Kidney capillary endothelial cell (primary cell): Measurements from ENCODE around the gene CIROP.

ENCODE experiments used
- DNase-seq: peaks from one replicate; pipeline ENCODE4 v3.0.0-alpha.2; 2018; ENCODE audit warnings: low spot score

The CIROP gene

DNA sequence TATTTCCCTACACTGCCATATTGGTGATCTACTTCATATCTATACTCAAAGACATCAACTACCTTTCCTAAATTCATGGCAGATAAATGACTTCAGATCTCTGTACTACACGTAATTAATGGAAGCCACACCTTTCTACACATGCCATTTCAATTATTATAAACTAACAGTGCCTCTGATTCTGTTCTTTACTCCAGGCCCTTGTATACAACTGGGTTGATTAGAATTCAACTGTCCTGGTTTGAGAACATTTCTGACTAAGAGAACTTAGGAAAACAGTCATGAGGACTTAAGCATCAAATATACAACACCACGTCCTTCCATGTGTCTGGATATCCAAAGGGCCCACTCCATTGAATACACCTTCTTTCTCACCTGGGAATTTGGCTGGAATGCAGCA is 11.7 kb downstream of the CIROP start:
- no peak for DNase-seq

DNA sequence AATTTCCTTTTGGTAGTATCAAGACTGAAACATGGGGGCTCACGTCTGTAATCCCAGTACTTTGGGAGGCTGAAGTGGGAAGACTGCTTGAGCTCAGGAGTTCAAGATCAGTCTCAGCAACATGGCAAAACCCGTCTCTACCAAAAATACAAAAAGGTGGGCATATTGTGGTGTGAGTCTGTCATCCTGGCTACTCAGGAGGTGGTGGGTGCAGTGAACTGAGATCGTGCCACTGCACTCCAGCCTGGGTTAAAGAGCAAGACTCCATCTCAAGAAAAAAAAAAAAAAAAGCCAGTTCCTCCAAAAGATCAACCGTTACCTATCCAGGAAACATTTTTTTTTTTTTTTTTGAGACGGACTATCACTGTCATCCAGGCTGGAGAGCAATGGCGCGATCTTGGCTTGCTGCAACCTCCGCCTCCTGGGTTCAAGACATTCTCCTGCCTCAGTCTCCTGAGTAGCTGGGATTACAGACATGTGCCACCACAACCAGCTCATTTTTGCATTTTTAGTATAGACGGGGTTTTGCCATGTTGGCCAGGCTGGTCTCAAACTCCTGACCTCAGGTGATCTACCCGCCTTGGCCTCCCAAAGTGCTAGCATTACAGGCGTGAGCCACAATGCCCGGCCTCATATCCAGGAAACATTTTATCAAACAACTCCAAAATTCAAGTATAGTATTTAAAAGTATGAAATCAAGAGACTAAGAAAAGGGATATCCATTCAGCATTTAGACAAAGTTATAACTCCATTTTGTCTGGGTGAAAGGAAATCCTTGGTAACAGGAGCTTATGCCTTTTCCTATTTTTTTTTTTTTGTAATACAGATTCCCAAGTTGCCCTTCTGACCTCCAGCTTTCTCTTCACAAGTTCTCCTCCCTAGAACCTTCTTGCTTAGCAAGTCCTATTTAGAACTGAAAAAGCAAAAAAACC is 13.2 kb downstream of the CIROP start:
- DNase-seq, result no peak

DNA sequence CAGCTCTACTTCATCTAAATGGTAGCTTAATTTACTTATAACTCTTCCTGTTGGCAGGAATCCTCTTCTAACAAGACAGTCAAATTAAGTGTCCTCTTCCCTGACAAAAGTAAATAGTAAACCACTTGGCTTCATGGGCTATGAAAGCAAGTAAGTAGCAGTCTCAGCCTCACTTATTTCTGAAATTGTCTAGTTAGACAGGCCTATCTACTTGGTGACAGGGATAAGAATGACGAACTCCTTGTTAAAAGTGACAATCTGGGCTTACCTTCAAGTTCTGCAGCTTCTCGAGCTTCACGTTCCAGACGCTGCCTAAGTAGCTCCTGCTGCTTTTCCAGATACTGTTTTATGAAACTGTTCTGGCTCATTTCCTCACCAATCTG is 14.5 kb downstream of the CIROP start:
- DNase-seq, result no peak

DNA sequence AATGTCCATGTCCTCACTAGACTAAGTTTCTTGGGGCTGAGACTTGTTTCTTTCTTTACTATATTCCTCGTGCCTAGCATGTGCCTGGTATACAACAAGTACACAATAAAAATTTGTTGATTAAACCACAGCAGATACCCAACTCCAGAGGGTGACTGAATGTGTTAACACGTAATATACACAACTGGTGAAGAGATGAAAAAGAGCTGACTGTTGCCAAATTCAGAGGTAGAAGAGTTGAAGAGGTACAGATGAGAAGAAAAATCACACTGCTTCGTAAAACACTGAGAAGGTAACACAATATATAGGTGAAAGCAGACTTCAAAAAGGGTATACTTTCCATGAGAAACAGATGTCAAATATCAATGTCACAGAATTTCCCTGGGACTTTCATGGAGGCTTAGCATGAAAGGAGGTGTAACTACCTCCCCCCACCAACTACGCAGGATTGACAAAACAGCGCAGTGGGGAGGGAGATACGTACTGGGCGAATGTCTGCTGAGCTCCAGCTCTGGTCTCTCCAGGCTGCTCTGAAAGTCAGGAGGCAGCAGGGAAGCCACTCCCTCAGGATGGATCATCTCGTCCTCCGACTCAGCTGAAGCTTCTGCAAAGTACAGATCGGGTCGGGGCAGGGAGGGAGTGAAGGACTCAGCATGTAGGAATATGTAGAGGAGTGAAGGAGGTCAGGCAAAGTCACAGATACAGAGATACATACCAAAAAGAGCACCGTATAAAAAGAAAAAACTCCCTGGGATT is 15.1 kb downstream of the CIROP start:
- DNase-seq, result no peak

DNA sequence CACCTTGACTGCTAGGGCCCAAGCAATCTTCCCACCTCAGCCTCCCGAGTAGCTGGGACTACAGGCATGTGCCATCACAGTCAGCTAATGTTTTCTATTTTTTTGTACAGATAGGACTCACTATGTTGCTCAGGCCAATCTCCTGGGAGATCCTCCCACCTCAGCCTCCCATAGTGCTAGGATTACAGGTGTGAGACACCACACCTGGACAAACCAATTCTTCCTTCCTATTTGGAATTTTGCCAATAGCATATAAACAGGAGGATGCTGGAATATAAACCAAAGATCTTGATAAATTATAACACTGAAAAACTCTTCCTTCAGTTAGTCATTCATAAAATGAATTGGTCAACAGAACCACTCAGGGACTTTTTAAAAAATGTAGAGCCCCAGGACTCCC is 18.2 kb downstream of the CIROP start:
- DNase-seq, result no peak

DNA sequence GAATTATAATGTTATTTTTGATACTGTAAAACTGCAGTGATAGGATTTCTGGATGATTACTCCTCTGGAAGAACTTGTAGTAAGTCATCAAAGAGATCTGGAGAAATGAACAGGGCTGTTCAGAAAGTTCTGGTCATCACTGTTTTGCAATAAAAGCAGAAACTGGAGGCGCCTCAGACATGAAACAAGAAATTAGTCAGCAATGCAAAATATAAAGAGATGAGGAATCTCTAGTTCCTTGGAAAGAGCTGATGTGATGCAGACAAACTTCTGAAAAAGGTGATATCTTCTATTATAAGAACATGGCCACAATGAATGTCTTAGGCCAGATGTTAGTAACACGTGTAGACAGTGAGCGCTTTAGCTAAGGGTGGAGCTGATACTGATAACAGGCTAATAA is 19.3 kb downstream of the CIROP start:
- DNase-seq, result no peak

DNA sequence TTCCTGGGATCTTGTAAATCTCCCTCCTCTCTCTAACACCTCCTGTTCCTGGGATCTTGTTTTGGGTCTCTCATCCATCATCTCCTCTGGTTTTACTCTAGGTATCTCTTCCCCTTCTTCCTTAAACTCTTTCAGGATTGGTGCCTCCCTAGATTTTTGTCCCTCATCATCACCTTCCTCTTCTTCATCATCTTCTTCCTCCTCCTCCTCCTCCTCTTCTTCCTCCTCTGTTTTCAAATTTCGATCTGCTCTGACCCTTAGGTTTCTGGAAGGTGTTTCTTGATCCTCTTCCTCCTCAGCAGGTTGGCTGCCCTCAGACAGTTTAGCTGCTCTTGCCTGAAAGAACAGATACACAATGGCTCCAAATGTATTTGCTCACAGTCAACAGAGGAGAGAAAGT is 24.3 kb downstream of the CIROP start:
- DNase-seq, result no peak

DNA sequence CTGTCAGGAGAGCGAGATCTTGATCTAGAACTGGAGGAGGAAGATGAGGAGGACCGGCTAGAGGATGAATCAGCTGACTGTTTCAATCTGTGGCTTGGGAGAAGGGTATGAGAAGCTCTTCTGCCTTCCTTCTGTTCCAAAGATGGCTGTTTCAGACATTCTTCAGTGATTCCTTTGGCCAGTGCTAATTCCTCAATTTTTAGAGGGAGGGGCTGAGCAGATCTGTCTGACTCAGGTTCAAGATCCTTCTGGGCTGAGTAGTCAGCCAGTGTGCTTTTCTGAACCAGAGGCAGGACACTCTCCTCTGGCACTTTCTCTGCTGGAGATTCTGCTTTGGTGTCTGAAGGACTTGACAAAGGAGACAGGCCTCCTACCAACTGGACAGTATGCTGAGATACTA is 25.1 kb downstream of the CIROP start:
- no peak for DNase-seq

DNA sequence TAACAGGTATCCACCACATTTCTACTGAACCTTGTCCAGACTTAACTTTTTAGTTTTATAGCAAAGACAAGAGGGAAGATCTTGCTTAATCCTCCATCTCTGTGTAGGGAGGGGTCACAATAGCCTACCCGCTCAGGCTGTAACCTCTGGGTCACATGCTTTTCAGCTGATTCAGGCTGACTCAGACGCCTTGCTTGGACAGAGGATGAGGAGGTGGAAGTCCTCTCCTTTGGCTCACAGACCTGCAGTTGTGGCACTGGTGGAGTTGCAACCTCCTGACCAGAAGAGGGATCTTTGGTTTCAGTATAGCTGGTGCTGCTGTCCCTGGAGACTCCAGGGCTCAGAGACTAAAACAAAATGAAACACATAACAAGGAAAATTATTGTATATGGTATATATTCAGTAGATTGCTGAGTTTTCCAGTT is 26.1 kb downstream of the CIROP start:
- peak; percentile 96 for DNase-seq

DNA sequence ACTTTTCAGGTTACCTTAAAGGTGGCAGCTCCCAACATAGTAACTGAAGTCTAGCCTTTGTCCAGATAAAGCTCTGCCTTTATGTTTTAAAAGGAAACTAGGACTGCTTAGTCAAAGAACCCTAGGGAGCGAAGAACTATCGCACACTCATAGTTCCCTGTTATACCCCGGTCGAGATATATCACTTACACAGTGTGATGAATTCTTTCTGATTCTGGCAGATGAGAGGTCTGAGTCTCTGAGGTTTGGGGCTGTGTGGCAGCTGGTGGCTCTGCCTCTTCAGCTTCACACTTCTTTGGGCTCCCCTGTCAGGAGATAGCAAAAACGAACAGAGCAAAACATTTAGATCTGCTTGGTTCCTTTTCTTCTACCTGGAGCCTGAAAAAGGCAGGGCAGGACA is 26.8 kb downstream of the CIROP start:
- DNase-seq, result no peak

DNA sequence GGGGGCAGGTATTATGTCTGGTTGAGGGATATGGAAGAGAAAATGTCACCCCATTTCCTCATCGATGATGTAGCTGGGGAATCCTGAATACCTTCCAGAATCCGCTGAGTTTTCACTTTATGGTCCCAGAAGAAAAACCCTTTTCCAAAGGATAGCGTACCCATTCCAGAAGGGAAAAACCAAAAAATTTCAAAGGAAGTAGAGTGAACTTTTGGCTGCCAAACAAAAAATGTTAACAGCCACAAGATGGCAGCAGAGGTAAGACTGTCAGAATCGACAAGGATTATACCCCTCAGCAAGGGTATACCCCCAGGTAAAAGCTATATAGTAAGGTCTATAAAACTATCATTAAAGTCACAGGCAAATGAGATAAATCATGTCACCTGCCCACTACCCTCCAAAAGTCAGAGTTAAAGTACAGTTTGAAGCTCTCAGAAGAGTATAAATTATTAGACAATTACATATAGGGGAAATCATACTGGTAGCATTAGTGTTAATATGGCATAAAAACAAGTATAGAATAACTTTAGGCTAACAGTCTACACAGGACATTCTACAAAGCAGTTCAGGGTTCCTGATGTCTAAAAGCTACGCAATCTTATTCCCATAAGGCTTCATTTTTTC is 27.9 kb downstream of the CIROP start:
- no peak for DNase-seq

DNA sequence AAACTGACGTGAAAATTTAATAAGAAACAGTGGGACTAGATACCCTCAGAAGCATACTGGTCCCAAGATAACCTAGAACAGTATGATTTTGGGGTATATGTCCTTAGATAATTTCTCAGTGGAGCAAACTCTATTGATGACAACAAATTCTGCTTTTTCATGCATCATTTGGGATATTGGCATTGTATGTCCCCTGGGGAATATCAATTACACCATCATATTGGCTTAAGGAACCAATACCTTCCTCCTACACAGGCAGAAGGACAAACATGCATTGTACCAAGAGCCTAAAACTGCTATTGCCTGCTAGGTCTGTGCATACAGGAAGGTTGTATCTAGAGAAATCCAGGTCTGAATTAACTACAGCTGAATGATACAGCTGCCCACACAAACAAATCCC is 29.9 kb downstream of the CIROP start:
- no peak for DNase-seq

DNA sequence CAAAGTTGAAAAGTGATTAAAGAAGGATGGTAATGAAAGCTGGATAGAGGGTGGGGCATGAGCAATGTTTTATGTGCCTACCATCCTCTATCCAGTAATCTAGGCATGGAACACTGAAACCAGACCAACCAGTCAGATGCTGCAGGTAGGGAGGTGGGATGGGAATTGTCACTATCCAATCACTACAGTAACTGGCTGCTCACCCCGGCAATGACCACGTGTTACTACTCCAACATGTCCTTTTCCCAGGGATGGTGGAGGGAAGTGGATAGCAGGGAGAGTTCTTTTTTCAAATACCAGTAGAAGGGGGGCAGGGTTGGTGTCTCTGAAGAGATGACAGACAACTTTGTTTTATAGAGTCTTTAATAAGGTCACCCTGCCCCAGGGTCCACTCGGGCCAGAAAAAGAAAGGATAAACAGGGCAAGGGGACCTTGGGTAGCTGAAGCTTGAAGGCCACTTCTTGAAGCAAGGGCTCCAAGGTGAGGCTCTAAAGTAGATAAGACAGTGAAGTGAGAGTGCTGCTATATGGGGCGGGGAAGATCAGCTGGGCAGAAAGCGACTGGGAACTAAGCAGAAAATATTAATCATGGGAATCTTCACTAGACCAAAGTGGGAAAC is 32.8 kb downstream of the CIROP start:
- no peak for DNase-seq

DNA sequence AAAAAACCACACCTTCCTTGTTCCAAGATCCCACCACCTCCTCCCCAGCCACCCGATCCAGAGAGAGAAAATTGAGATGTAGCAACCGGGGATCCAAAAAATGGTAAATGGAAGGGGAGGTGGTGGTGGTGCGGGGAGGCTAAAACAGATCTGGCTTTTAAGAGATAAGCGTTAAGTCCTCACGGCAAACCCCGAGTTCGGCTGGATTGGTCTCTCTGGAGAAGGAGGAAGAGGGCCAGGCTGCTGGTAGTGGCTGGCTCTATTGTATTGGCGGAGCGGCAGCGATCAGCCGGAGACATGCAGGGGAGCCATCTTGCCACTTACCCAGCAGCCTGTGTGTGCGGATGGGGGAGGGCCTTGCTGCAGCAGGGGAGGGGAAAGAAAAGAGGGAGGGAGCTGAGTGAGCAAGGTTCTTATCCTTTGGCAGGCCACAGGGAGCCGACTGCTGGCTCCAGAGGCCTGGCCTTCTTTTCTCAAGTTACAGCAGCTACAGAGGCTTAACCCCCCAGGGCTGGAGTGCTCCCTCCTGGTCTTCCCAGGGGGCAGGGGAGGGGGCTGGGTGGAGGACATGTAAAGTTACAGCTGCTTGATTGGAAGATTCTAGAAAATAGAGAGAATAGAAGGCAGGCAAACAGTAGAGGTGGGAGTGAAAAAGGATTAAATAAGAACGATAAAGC is 33.4 kb downstream of the CIROP start:
- peak; percentile 73 for DNase-seq

DNA sequence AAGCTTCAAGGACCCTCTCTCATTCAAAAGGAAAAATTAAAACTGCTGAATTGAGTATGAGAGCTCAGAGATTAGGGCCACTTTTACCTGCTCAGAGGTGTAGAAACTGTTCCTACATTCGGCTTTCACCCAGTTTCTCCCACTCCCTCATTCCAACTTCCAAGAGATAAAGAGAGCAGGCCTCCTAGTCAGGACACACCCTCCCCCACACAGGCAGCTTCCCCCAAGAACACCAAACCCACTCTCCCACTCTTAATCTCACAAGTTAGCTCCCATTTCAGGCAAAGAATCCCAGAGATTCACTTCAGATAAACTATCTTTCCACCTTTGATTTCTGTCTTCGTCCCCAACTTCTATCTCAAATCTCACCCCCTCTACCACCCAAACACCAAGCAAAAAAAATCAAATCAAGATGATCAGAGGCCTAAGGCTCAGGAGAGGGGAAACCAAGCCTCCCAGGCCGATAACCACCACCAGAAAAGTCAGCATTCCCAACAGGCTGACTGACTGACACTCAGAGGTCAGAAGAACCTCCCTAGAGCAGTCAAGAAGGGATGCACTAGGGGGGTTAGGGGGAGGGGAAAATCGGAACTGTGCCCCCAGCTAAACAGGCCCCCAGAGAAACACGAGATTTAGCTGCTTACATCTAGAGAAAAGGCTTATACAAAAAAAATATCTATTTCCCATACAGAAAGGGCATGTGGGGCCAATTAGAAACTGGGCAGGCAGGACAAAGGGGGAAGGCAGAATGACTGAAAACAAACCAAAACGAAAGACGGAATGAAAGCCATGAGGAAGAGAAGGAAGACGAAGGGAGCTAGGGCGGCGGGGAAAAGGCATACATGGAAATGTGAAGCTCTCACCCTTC is 34.3 kb downstream of the CIROP start:
- no peak for DNase-seq

DNA sequence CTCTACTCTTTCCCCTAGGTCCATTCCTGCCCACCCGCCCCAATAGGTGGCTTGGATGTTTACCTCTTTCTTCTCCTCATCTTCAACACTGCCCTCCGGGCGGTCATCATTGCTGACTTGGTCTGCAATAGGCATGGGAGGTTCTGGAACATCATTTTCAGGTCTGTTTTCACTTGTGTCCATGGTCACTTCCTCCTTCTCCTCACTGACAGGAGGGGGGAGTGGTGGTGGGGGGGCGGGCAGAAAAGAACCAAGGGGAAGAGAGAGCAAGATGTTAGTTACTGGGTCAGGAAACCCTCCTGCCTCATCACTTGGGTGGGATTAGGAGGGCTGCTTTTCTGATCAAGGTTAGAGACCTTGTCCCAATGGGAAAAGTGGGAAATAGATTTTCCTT is 35.4 kb downstream of the CIROP start:
- DNase-seq, result no peak

DNA sequence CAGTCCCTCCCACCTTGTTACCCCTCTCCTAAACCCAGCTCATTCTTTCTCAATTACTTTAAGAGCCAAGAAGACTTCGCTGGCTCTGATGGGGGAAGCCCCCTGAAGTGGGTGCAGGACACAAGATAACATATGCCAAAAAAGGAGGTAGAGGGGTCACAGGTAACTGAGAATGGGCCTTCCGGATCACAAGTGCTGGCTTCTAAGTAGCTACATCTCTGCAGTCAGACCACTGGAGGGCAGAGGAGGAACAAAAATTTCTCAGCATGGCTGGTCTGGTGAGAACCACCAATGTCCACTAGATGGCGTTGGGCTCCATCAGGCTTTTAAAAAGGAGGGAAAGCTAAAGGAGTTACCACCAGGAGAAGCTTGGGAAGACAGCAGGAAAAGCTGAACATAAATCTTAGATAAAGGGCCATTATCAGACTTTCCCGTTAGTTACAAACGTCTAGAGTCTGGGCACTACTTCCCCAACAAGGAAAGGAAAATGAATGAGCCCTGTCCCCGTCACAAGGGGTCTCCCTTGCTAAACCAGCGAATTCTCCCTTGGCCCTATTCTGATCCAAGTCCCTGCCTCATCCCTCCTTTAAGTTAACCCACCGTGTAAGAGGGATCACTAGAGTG is 35.9 kb downstream of the CIROP start:
- DNase-seq, result peak; percentile 91

DNA sequence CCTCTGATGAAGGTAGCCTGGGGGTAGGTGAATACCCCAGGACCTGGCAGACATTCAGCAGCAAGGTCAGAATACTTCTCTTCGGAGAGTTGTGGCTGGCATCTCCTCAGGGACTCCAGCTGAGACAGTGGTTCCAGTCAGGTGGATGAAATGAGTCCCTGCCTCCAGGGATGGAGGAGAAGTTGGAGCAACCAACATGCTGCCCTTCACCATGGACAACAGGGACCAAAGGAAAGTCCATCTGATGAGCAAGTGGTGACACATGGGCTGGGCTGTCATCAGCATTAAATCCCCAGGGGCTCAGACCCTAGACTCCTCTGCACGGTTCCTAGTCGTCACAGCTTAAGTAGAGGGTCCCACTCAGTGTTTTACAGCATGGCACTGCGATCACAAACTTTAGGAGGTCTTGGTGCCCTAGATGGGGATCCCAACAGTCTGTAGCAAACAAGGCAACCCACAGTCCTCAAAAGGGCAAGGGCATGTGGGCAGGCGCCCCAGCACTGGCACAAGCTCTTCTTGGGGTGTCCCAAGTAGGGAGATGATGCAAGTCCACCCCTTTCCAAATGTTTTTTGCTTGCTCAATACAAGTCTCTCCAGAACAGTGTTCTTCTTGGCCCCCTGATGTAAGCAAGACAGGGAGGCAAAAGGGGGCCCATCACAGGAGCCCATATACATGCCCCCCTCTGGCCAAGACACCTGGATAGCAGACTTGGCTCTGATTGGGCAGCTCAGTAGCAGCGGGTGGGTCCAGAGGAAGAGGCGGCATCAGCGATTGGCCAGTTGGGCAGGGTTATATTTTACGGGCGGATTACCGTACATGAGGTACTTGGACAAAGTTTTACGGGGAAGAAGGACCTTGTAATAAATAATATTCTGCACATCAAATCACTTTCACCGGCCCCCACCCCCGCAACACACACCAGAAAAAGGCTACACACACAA is 36.7 kb downstream of the CIROP start:
- no peak for DNase-seq
